ENCODE measurements around the gene PTPRT. TPM values are rescaled to one million over a fixed set of nuclear protein-coding genes. Genes with fewer than 3 reads are reported as not detected.

Gene PTPRT
- total RNA-seq, 1 experiment from 2014 or later: not detected

DNA sequence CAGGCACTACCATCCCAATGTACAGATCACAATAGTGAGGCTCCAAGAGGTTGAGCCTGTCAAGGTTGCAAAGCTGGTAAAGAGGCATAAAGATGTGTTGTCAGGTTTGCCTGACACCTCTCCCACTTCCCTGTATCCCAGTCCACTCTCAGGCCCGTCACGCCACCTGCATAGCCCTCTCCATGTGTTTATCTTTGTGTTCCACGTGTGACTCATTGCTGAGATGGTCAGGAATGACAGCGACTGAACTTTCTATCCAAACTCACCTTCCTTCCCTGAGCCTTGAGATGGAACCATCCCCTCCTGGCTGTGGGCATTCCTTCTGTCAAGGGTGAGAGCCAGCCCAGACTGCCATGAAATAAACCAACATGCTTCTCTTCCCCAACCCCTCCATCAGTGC lies 578.3 kb downstream of the PTPRT start:
- H3K4me1 ChIP-seq (ENCODE audit: insufficient read depth, low read length, poor library complexity, severe bottlenecking): no peaks in the 10 kb centered on the region
- no peak overlapping the region for H3K4me3 ChIP-seq (ENCODE audit: low read depth, low read length, poor library complexity, severe bottlenecking)
- no peak overlapping the region for H3K27ac ChIP-seq (ENCODE audit: low read depth, low read length, poor library complexity, severe bottlenecking)
- no TSS peak for BruUV-seq (replicated peaks)
- TF ChIP-seq, protein P1, sequence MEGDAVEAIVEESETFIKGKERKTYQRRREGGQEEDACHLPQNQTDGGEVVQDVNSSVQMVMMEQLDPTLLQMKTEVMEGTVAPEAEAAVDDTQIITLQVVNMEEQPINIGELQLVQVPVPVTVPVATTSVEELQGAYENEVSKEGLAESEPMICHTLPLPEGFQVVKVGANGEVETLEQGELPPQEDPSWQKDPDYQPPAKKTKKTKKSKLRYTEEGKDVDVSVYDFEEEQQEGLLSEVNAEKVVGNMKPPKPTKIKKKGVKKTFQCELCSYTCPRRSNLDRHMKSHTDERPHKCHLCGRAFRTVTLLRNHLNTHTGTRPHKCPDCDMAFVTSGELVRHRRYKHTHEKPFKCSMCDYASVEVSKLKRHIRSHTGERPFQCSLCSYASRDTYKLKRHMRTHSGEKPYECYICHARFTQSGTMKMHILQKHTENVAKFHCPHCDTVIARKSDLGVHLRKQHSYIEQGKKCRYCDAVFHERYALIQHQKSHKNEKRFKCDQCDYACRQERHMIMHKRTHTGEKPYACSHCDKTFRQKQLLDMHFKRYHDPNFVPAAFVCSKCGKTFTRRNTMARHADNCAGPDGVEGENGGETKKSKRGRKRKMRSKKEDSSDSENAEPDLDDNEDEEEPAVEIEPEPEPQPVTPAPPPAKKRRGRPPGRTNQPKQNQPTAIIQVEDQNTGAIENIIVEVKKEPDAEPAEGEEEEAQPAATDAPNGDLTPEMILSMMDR (conservative IDR thresholded peaks at IDR 0.05; ENCODE audit: low read depth, low read length): no peak
- no peak for TF ChIP-seq EZH2 (IDR thresholded peaks at IDR 0.05; ENCODE audit: borderline replicate concordance, low read depth, low read length, poor library complexity, severe bottlenecking)
- POLR2A ChIA-PET (ENCODE audit: low non-redundant PET): no interaction called here
- H3K27me3 ChIP-seq (replicated peaks; ENCODE audit: insufficient read depth, low read depth, low read length, poor library complexity): no peaks in the 10 kb centered on the region
- intact Hi-C loops (cut with micrococcal nuclease; ENCODE audit: unreplicated experiment): no loop called here
- DNase-seq (ENCODE audit: low spot score): no peak
- no peaks in the 10 kb centered on the region for H3K36me3 ChIP-seq (ENCODE audit: insufficient read depth, low read length, poor library complexity, severe bottlenecking)
- no peaks in the 10 kb centered on the region for H3K9me3 ChIP-seq (ENCODE audit: low read depth, low read length, poor library complexity, severe bottlenecking)
- CTCF ChIA-PET: no interaction called here

DNA sequence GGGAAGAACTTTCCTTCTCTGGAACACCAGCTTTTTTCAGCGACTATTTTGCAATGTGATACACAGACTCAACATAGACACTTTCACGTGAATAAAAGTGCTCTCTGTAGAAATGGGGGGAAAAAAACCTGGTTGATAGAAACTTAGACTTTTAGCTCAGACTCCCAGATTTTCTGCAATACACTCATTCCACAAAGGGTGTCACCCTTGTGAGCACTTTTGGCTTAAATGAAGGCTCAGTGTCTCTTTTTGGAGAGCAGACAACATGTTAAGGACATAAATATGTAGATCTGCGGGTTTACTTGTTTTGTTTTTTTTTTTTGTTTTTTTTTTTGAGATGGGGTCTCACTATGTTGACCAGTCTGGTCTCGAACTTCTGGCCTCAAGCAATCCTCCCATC lies 579.6 kb downstream of the PTPRT start:
- CTCF ChIA-PET: no interaction called here

DNA sequence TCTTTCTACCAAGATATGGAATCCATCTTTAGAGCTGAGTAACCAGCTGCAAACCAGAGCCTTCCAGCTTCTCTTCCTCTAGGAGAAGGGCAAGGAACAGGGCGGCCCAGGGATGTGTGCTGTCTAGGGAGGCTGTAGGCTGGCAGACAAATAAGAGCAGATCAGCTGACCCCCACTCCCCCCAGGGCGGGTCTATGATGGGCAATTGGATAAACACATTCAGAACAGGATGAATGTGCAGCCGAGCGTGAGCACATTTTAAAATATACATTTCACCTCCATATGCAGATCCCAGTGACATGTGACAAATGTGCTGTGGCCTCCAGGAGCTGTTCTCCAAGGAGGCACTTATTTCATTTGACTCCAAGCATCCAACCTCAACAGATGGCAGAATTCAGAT lies 580.1 kb downstream of the PTPRT start:
- H3K27me3 ChIP-seq (replicated peaks; ENCODE audit: insufficient read depth, low read depth, low read length, poor library complexity): no peaks in the 10 kb centered on the region
- no peak for DNase-seq (ENCODE audit: low spot score)
- BruUV-seq (replicated peaks): no TSS peak

More for the DNA sequence above, 579.6 kb downstream of the PTPRT start:
- BruUV-seq (replicated peaks): no TSS peak
- Histone ChIP-seq H3K27me3 (replicated peaks; ENCODE audit: insufficient read depth, low read depth, low read length, poor library complexity) (no peaks in the 10 kb centered on the region), H3K9me3 (ENCODE audit: low read depth, low read length, poor library complexity, severe bottlenecking) (no peaks in the 10 kb centered on the region), H3K4me3 (ENCODE audit: low read depth, low read length, poor library complexity, severe bottlenecking) (no peak overlapping the region), H3K36me3 (ENCODE audit: insufficient read depth, low read length, poor library complexity, severe bottlenecking) (no peaks in the 10 kb centered on the region), H3K4me1 (ENCODE audit: insufficient read depth, low read length, poor library complexity, severe bottlenecking) (no peaks in the 10 kb centered on the region), H3K27ac (ENCODE audit: low read depth, low read length, poor library complexity, severe bottlenecking) (no peak overlapping the region)
- DNase-seq (ENCODE audit: low spot score): no peak
- no peak for TF ChIP-seq EZH2 (IDR thresholded peaks at IDR 0.05; ENCODE audit: borderline replicate concordance, low read depth, low read length, poor library complexity, severe bottlenecking)
- TF ChIP-seq, protein P1 (conservative IDR thresholded peaks at IDR 0.05; ENCODE audit: low read depth, low read length): no peak
- POLR2A ChIA-PET (ENCODE audit: low non-redundant PET): no interaction called here
- intact Hi-C loops (cut with micrococcal nuclease; ENCODE audit: unreplicated experiment): no loop called here

More for the DNA sequence above, 580.1 kb downstream of the PTPRT start:
- Histone ChIP-seq H3K4me3 (ENCODE audit: low read depth, low read length, poor library complexity, severe bottlenecking) (no peak overlapping the region), H3K36me3 (ENCODE audit: insufficient read depth, low read length, poor library complexity, severe bottlenecking) (no peaks in the 10 kb centered on the region), H3K4me1 (ENCODE audit: insufficient read depth, low read length, poor library complexity, severe bottlenecking) (no peaks in the 10 kb centered on the region), H3K9me3 (ENCODE audit: low read depth, low read length, poor library complexity, severe bottlenecking) (no peaks in the 10 kb centered on the region), H3K27ac (ENCODE audit: low read depth, low read length, poor library complexity, severe bottlenecking) (no peak overlapping the region)
- ChIA-PET POLR2A (ENCODE audit: low non-redundant PET) (no interaction called here), CTCF (no interaction called here)
- TF ChIP-seq, protein P1 (conservative IDR thresholded peaks at IDR 0.05; ENCODE audit: low read depth, low read length): no peak
- TF ChIP-seq EZH2 (IDR thresholded peaks at IDR 0.05; ENCODE audit: borderline replicate concordance, low read depth, low read length, poor library complexity, severe bottlenecking): no peak
- intact Hi-C loops (cut with micrococcal nuclease; ENCODE audit: unreplicated experiment): no loop called here
